ENCODE measurements around the gene C16orf78.

DNA sequence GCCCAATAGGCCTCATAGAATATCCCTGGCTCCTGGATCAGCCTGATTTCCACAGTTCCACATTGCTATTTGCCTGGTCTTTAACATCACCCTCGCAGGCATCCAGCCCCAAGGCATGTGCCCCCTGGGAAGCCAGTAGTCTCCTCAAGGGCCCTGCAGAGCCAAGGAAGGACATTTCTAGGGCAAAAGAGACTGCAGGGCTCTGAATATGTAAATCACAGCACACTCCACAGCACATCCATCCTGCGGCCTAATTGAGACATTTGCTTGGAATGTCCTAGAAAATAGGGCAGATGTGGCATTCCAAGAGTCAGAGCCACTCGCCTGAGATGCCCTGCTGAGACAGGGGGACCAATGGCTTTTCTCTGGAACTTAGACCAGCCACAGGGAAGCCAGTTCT, 11.4 kb upstream of the C16orf78 start:
- no peak for TF ChIP-seq POLR2A (IDR thresholded peaks at IDR 0.05; ENCODE audit: low read length)
- TF ChIP-seq GATA1 (IDR thresholded peaks at IDR 0.05; ENCODE audit: low read depth, low read length) = no peak
